Measurements from ENCODE around the gene PDE4B. TPM values are rescaled to one million over a fixed set of nuclear protein-coding genes. Genes with fewer than 3 reads are reported as not detected.

Gene PDE4B
- polyA plus RNA-seq, 4 donors = 1.1 to 5.2 (median 3.7) TPM

GRCh38 chr1:66176012-66176715 is 383.5 kb downstream of the PDE4B start:
- Histone ChIP-seq H3K36me3 (ENCODE audit: control insufficient read depth in 3 of 3, insufficient read depth in 2 of 3, low read depth in 1 of 3, low read length in 3 of 3) (no peaks in the 10 kb centered on the region), H3K27ac (ENCODE audit: low read depth in 1 of 3, low read length in 2 of 3) (no peak overlapping the region), H3K27me3 (ENCODE audit: control insufficient read depth in 3 of 3, insufficient read depth in 3 of 3, low read length in 3 of 3) (no peaks in the 10 kb centered on the region), H3K9me3 (ENCODE audit: control insufficient read depth in 2 of 2, insufficient read depth in 1 of 2, low read depth in 1 of 2, low read length in 1 of 2) (no peaks in the 10 kb centered on the region), H3K4me1 (ENCODE audit: control insufficient read depth in 3 of 3, insufficient read depth in 2 of 3, low read depth in 1 of 3, low read length in 2 of 3) (no peaks in the 10 kb centered on the region), H3K4me3 (ENCODE audit: low read depth in 1 of 3, low read length in 3 of 3) (no peak overlapping the region)
- DNase-seq (no peak), FAIRE-seq (no peak)
- WGBS, 3 donors = 37 to 65% (median 61%) methylated on average over 5 of the region's 5 CpGs

- 24 to 56% (median 32%) methylated on average over 1 of the region's 1 CpG for WGBS, 3 donors
- Histone ChIP-seq H3K27me3 (ENCODE audit: control insufficient read depth in 3 of 3, insufficient read depth in 3 of 3, low read length in 3 of 3) (no peaks in the 10 kb centered on the region), H3K36me3 (ENCODE audit: control insufficient read depth in 3 of 3, insufficient read depth in 2 of 3, low read depth in 1 of 3, low read length in 3 of 3) (no peaks in the 10 kb centered on the region), H3K4me3 (ENCODE audit: low read depth in 1 of 3, low read length in 3 of 3) (no peak overlapping the region), H3K27ac (ENCODE audit: low read depth in 1 of 3, low read length in 2 of 3) (no peak overlapping the region), H3K9me3 (ENCODE audit: control insufficient read depth in 2 of 2, insufficient read depth in 1 of 2, low read depth in 1 of 2, low read length in 1 of 2) (no peaks in the 10 kb centered on the region), H3K4me1 (ENCODE audit: control insufficient read depth in 3 of 3, insufficient read depth in 2 of 3, low read depth in 1 of 3, low read length in 2 of 3) (no peaks in the 10 kb centered on the region)
- DNase-seq = no peak
- FAIRE-seq = no peak
These were observed 384.1 kb downstream of the PDE4B start for GRCh38 chr1:66176832-66177231.

GRCh38 chr1:66177510-66177909 is 384.8 kb downstream of the PDE4B start:
- no peak for DNase-seq
- Histone ChIP-seq H3K36me3 (ENCODE audit: control insufficient read depth in 3 of 3, insufficient read depth in 2 of 3, low read depth in 1 of 3, low read length in 3 of 3) (no peaks in the 10 kb centered on the region), H3K27ac (ENCODE audit: low read depth in 1 of 3, low read length in 2 of 3) (no peak overlapping the region), H3K4me3 (ENCODE audit: low read depth in 1 of 3, low read length in 3 of 3) (no peak overlapping the region), H3K4me1 (ENCODE audit: control insufficient read depth in 3 of 3, insufficient read depth in 2 of 3, low read depth in 1 of 3, low read length in 2 of 3) (no peaks in the 10 kb centered on the region), H3K27me3 (ENCODE audit: control insufficient read depth in 3 of 3, insufficient read depth in 3 of 3, low read length in 3 of 3) (no peaks in the 10 kb centered on the region), H3K9me3 (ENCODE audit: control insufficient read depth in 2 of 2, insufficient read depth in 1 of 2, low read depth in 1 of 2, low read length in 1 of 2) (no peaks in the 10 kb centered on the region)
- no peak for FAIRE-seq
- WGBS, 3 donors = 79 to 90% (median 81%) methylated on average over 2 of the region's 2 CpGs

- Histone ChIP-seq H3K4me3 (ENCODE audit: low read depth in 1 of 3, low read length in 3 of 3) (no peak overlapping the region), H3K4me1 (ENCODE audit: control insufficient read depth in 3 of 3, insufficient read depth in 2 of 3, low read depth in 1 of 3, low read length in 2 of 3) (no peaks in the 10 kb centered on the region), H3K27ac (ENCODE audit: low read depth in 1 of 3, low read length in 2 of 3) (no peak overlapping the region), H3K36me3 (ENCODE audit: control insufficient read depth in 3 of 3, insufficient read depth in 2 of 3, low read depth in 1 of 3, low read length in 3 of 3) (no peaks in the 10 kb centered on the region), H3K27me3 (ENCODE audit: control insufficient read depth in 3 of 3, insufficient read depth in 3 of 3, low read length in 3 of 3) (no peaks in the 10 kb centered on the region), H3K9me3 (ENCODE audit: control insufficient read depth in 2 of 2, insufficient read depth in 1 of 2, low read depth in 1 of 2, low read length in 1 of 2) (no peaks in the 10 kb centered on the region)
- DNase-seq (no peak), FAIRE-seq (no peak)
- WGBS, 3 donors = 48 to 61% (median 51%) methylated on average over 4 of the region's 4 CpGs
These were observed 389.3 kb downstream of the PDE4B start for GRCh38 chr1:66182026-66182425.

GRCh38 chr1:66182551-66183178 is 390.0 kb downstream of the PDE4B start:
- no peaks in the 10 kb centered on the region for H3K4me1 ChIP-seq (ENCODE audit: control insufficient read depth in 3 of 3, insufficient read depth in 2 of 3, low read depth in 1 of 3, low read length in 2 of 3)
- FAIRE-seq = no peak
- no peaks in the 10 kb centered on the region for H3K9me3 ChIP-seq (ENCODE audit: control insufficient read depth in 2 of 2, insufficient read depth in 1 of 2, low read depth in 1 of 2, low read length in 1 of 2)
- no peak overlapping the region for H3K27ac ChIP-seq (ENCODE audit: low read depth in 1 of 3, low read length in 2 of 3)
- H3K27me3 ChIP-seq (ENCODE audit: control insufficient read depth in 3 of 3, insufficient read depth in 3 of 3, low read length in 3 of 3) = no peaks in the 10 kb centered on the region
- 17 to 33% (median 23%) methylated on average over 3 of the region's 3 CpGs for WGBS, 3 donors
- H3K4me3 ChIP-seq (ENCODE audit: low read depth in 1 of 3, low read length in 3 of 3) = no peak overlapping the region
- H3K36me3 ChIP-seq (ENCODE audit: control insufficient read depth in 3 of 3, insufficient read depth in 2 of 3, low read depth in 1 of 3, low read length in 3 of 3) = no peaks in the 10 kb centered on the region
- peak in 1 of 2 donors; percentile 34 for DNase-seq

GRCh38 chr1:66183400-66183799 is 390.7 kb downstream of the PDE4B start:
- Histone ChIP-seq H3K4me3 (ENCODE audit: low read depth in 1 of 3, low read length in 3 of 3) (no peak overlapping the region), H3K9me3 (ENCODE audit: control insufficient read depth in 2 of 2, insufficient read depth in 1 of 2, low read depth in 1 of 2, low read length in 1 of 2) (no peaks in the 10 kb centered on the region), H3K36me3 (ENCODE audit: control insufficient read depth in 3 of 3, insufficient read depth in 2 of 3, low read depth in 1 of 3, low read length in 3 of 3) (no peaks in the 10 kb centered on the region), H3K4me1 (ENCODE audit: control insufficient read depth in 3 of 3, insufficient read depth in 2 of 3, low read depth in 1 of 3, low read length in 2 of 3) (no peaks in the 10 kb centered on the region), H3K27me3 (ENCODE audit: control insufficient read depth in 3 of 3, insufficient read depth in 3 of 3, low read length in 3 of 3) (no peaks in the 10 kb centered on the region), H3K27ac (ENCODE audit: low read depth in 1 of 3, low read length in 2 of 3) (no peak overlapping the region)
- FAIRE-seq = no peak
- WGBS, 3 donors = 24 to 39% (median 34%) methylated on average over 3 of the region's 3 CpGs
- no peak for DNase-seq

GRCh38 chr1:66197120-66197519 is 404.4 kb downstream of the PDE4B start:
- DNase-seq (no peak), FAIRE-seq (no peak)
- Histone ChIP-seq H3K36me3 (ENCODE audit: control insufficient read depth in 3 of 3, insufficient read depth in 2 of 3, low read depth in 1 of 3, low read length in 3 of 3) (no peaks in the 10 kb centered on the region), H3K9me3 (ENCODE audit: control insufficient read depth in 2 of 2, insufficient read depth in 1 of 2, low read depth in 1 of 2, low read length in 1 of 2) (no peaks in the 10 kb centered on the region), H3K27ac (ENCODE audit: low read depth in 1 of 3, low read length in 2 of 3) (no peak overlapping the region), H3K4me3 (ENCODE audit: low read depth in 1 of 3, low read length in 3 of 3) (no peak overlapping the region), H3K4me1 (ENCODE audit: control insufficient read depth in 3 of 3, insufficient read depth in 2 of 3, low read depth in 1 of 3, low read length in 2 of 3) (no peaks in the 10 kb centered on the region), H3K27me3 (ENCODE audit: control insufficient read depth in 3 of 3, insufficient read depth in 3 of 3, low read length in 3 of 3) (no peaks in the 10 kb centered on the region)
- WGBS, 3 donors = 82 to 92% (median 85%) methylated on average over 4 of the region's 4 CpGs

- Histone ChIP-seq H3K4me3 (ENCODE audit: low read depth in 1 of 3, low read length in 3 of 3) (no peak overlapping the region), H3K9me3 (ENCODE audit: control insufficient read depth in 2 of 2, insufficient read depth in 1 of 2, low read depth in 1 of 2, low read length in 1 of 2) (no peaks in the 10 kb centered on the region), H3K4me1 (ENCODE audit: control insufficient read depth in 3 of 3, insufficient read depth in 2 of 3, low read depth in 1 of 3, low read length in 2 of 3) (no peaks in the 10 kb centered on the region), H3K27me3 (ENCODE audit: control insufficient read depth in 3 of 3, insufficient read depth in 3 of 3, low read length in 3 of 3) (no peaks in the 10 kb centered on the region), H3K36me3 (ENCODE audit: control insufficient read depth in 3 of 3, insufficient read depth in 2 of 3, low read depth in 1 of 3, low read length in 3 of 3) (no peaks in the 10 kb centered on the region), H3K27ac (ENCODE audit: low read depth in 1 of 3, low read length in 2 of 3) (no peak overlapping the region)
- FAIRE-seq (no peak), DNase-seq (no peak)
- WGBS, 3 donors = 82 to 97% (median 94%) methylated on average over 1 of the region's 1 CpG
These were observed 405.1 kb downstream of the PDE4B start for GRCh38 chr1:66197785-66198184.
